Fibroblast of skin of left biceps (primary cell): ENCODE data around the gene ZNF622.
"Not testable (repeated sequence)": the region's sequence is repeated elsewhere in the genome, so short reads cannot be mapped to it uniquely, and the experiment has no call there.

Experiments
- DNase-seq, 2 experiments: peaks; one replicate each; pipeline ENCODE4 v3.0.0-alpha.2; 2013; ENCODE audit warnings: low read depth in 2 of 2

ZNF622 gene

DNA sequence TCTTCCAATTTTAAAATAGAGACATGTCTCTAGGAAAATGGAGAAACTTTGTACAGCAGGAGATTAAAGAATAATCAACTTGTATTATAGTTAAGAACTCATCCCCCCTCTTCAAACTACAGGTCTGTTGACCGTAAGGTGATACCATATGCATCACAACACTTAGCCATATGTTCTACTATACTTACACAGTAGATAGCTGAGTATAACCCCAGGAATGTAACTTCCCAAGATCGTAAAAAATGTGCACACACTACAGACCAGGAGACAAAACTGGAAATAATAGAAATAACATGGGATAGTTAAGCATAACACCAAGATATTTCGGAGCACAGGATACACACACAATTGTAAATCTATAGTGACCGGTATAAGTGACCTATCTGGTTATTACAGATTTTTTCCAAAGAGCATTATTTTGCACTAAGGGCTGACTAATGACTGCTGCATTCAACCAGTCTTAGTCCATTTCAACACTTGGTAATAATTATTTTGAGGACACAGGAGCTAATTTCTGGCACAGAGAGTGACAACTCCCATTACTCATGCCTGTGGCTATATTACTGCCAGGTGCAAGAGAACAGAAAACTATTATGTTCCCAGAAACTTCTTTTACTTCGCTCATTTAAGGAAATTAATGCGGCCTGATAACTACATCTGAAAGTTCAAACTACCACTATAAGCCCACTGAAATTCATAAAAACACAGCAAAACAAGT lies 15.4 kb upstream of the ZNF622 start:
- DNase-seq: peak in 1 of 2 experiments; percentile 28

DNA sequence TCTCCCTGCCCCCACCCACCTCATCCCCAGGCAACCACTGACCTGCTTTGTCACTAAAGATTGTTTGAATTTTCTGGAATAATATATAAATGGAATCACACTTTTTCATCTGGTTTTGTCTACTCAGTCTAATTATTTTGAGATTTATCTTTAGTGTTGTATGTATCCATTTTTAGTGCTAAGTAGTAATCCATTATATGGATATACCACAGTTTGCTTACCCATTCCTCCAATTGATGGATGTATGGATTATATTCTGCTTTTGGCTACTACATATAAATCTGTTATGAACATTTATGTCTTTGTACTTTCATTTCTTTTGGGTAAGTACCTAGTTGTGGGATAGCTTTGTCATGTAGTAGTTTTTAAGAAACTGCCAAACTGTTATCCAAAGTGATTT lies 14.5 kb upstream of the ZNF622 start:
- no peak for DNase-seq

- DNase-seq: no peak
These were observed 11.9 kb upstream of the ZNF622 start for GRCh38 chr5:16477541-16477940.

GRCh38 chr5:16476417-16476816 lies 10.8 kb upstream of the ZNF622 start:
- DNase-seq: not testable (repeated sequence)

GRCh38 chr5:16471387-16471786 lies 5.8 kb upstream of the ZNF622 start:
- no peak for DNase-seq

- DNase-seq: peak in 1 of 2 experiments; percentile 17
These were observed 2.0 kb upstream of the ZNF622 start for GRCh38 chr5:16467363-16468219.

DNA sequence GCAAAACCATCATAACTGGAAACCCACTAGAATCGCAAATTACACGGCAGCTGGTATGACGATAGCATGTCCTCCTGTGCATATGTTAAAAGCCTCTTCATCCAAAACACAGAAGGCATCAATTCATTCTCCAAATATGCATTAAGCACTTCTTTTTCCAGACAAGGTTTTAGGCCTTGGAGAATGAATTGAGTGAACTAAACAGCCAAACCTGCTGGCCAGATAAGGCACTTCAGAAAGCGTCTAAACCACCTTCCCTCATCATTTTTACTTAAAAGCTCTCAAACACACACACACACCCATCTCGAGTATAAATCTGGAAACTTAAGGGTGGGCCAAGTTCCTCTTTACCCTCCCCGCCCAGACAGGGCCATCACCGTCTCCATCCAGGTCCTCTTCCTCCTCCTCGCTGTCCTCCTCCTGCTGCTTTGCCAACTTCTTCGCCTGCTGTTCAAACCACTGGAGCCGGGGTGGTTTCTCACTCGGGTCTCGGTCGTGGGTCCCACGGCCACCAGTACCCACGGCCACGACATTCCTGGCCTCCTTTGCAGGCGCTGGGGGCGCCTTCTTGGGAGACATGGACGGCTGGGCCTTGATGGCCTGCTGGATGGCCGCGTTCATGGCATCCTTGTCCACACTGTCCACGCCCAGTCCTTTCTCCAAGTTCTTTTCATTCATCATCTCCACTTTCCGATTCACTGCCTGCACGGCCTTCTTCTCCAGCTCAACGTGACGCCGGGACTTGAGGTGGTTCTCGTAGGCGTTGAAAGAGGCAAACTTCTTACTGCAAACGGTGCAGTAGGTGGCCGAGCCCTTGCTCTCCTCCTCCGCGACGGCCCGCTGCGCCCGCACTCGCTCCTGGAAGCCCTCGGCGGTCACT lies 696 bp downstream of the ZNF622 start:
- DNase-seq: no peak

- DNase-seq: no peak
These were observed 1.4 kb downstream of the ZNF622 start for GRCh38 chr5:16464231-16464630.

GRCh38 chr5:16461782-16462181 lies 3.8 kb downstream of the ZNF622 start:
- peak; percentile 28 to 33 for DNase-seq

- no peak for DNase-seq
These were observed 4.6 kb downstream of the ZNF622 start for GRCh38 chr5:16461026-16461425.

- DNase-seq: no peak
These were observed 6.1 kb downstream of the ZNF622 start for GRCh38 chr5:16459451-16459850.

DNA sequence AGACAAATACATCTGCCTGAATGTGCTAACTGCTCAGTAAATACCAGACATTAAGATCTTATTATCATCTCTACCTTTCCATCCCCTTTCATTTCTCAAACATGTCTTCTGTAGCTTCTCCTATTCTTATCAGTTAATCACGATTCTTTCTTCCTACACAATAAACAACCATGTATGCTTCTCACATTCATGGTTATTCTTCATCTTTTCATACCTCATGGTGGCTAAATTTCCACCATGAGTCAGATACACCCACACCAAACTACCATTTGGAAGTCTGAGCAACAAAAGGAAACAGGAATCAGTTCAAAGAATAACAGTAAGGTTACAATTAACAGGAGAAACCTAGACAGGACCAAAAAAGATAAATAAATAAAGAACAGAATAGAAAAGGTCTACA lies 7.7 kb downstream of the ZNF622 start:
- no peak for DNase-seq

GRCh38 chr5:16457451-16457850 lies 8.1 kb downstream of the ZNF622 start:
- no peak for DNase-seq

DNA sequence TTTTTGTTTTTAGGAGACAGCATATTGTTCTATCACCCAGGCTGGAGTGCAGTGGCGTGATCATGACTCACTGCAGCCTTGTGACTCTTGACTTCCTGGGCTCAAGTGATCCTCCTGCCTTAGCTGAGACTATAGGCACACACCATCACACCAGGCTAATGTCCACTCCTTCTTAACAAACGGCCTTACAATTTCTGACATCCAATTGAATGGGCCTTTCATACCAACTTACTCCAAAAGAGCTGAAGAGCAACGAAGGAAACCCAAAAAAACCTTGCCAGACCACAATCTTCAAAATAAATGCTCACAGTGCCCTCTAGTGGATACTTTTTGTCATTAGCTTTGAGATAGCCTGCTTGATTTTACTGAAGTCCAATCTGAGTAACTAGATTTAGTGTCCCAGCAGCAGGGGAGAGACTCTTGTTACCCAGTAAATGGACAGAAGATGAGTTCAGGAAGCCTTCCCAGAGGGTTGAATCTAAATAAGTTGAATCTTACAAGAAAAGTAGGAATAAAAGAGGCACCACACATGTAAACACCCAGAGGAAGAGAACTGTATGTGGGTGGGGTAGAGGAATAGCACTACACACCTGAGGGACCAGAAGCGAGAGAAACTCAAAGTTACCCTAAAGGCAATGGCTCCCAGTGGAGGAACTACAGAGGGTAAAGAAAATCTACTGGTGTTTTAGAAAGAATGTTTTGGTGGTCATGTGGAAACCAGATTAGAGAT lies 9.3 kb downstream of the ZNF622 start:
- DNase-seq: peak; percentile 25 to 31

DNA sequence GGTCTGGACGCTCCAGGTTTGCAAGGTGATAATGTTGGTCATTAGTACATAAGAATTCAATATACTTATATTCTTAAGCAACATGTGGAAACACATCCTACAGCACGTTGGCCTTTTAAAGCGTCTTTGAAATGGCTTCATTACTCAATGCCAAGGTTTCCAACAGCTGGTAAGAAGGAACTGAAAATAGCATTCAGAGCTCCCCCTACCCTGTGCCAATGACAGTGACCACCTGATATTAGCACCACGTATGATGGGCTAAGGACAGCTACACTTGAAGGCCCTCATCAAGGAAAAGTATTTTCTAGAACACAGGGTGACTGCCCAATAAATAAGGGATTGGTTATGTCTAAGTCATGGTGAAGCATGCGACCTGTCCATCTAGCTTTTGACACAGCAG lies 9.9 kb downstream of the ZNF622 start:
- DNase-seq: no peak

- DNase-seq: no peak
These were observed 10.9 kb downstream of the ZNF622 start for GRCh38 chr5:16454686-16455085.

DNA sequence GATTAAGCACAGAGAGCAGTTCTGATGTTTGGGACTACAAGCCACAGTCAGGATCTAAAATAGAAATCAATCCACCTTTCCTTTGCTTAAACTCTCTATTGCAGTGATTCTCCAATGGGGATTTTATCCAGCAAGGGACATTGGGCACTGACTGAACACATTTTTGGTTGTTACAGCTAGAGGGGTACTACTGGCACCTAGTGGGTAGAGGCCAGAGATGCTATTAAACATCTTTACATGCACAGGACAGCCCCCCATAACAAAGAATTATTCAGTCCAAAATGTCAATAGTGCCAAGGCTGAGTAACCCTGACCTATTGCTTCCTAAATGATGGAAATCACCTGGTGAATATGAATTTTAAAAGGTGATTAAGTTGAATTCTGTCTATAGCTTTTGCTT lies 12.0 kb downstream of the ZNF622 start:
- no peak for DNase-seq

- DNase-seq: no peak
These were observed 15.4 kb downstream of the ZNF622 start for GRCh38 chr5:16450163-16450562.

- DNase-seq: no peak
These were observed 18.6 kb downstream of the ZNF622 start for GRCh38 chr5:16446993-16447392.

GRCh38 chr5:16437977-16438376 lies 27.6 kb downstream of the ZNF622 start:
- no peak for DNase-seq

GRCh38 chr5:16436065-16436682 lies 29.4 kb downstream of the ZNF622 start:
- not testable (repeated sequence) for DNase-seq
